ENCODE results near the gene LMF2.

- TF ChIP-seq POLR2A (IDR thresholded peaks at IDR 0.05): no peak
- no peak for TF ChIP-seq CTCF (IDR thresholded peaks at IDR 0.05)
Measured at GRCh38 chr22:50473855-50474671, 33.4 kb downstream of the LMF2 start.

All from esophagus squamous epithelium (tissue), 4 donors.